A549 (cell line): Measurements from ENCODE around the gene GALP. TPM values are rescaled to one million over a fixed set of nuclear protein-coding genes. Genes with fewer than 3 reads are reported as not detected.
A peak's percentile ranks its signal among the peaks of the same experiment; 100 is the strongest.
"Not testable (repeated sequence)": the region's sequence is repeated elsewhere in the genome, so short reads cannot be mapped to it uniquely, and the experiment has no call there.

Source experiments
- ATAC-seq, 2 experiments: fragments of 200-7000 bp in 1 of 2; fragments of >200 bp in 1 of 2; cut with Nextera tagmentation in 1 of 2; cut with Tn5 transposase in 1 of 2; 3 replicates each; pipeline versions ENCODE4 v1.8.0 to v1.9.1; 2018 to 2020; ENCODE audit warnings: mild to moderate bottlenecking in 1 of 2, moderate library complexity in 1 of 2
- CTCF ChIA-PET: fragments of 300-600 bp; sonication (Branson Sonifier 250); formaldehyde crosslinking; extraction: SDS; loops from one replicate; lab custom pipeline; 2021; ENCODE audit warnings: antibody characterized with exemption, inconsistent platforms; lab: Yijun Ruan, JAX
- POLR2A ChIA-PET: fragments of 350-600 bp; formaldehyde crosslinking; extraction: SDS; loops from one replicate; lab custom pipeline; 2021; ENCODE audit warnings: antibody characterized with exemption, inconsistent platforms; lab: Yijun Ruan, JAX
- DNase-seq, 2 experiments: peaks; one replicate each; pipeline versions ENCODE4 v3.0.0 to v3.0.0-alpha.2; 2011 to 2016; ENCODE audit warnings: low read depth in 1 of 2, low spot score in 1 of 2
- FAIRE-seq: peaks from 2 replicates; lab custom pipeline; 2011; peaks lifted over from hg19 to GRCh38; lab: Jason Lieb, UNC
- H3K27ac ChIP-seq, 2 experiments: fragments of >200 bp; sonication (Bioruptor Twin); formaldehyde crosslinking; 3 replicates each; pipeline ENCODE4 v1.5.1; 2016 to 2017
- H3K4me1 ChIP-seq: fragments of >200 bp; sonication (Bioruptor Twin); formaldehyde crosslinking; 3 replicates; pipeline ENCODE4 v1.6.1; 2016
- H3K4me2 ChIP-seq: fragments of >200 bp; sonication (Bioruptor Twin); formaldehyde crosslinking; 3 replicates; pipeline ENCODE4 v1.6.1; 2016
- H3K4me3 ChIP-seq: fragments of >200 bp; sonication (Bioruptor Twin); formaldehyde crosslinking; 3 replicates; pipeline ENCODE4 v1.5.1; 2016
- H3K9me3 ChIP-seq: fragments of >200 bp; sonication (Bioruptor Twin); formaldehyde crosslinking; 3 replicates; pipeline ENCODE4 v1.6.1; 2016
- BCL3 ChIP-seq: fragments of >200 bp; sonication (Bioruptor Twin); formaldehyde crosslinking; IDR thresholded peaks from 3 replicates; pipeline ENCODE4 v1.6.1; 2016
- CHD4 ChIP-seq: fragments of 200-600 bp; sonication (generic); IDR thresholded peaks from 2 replicates; pipeline ENCODE4 v1.6.1; 2016; ENCODE audit warnings: antibody characterized with exemption, mild to moderate bottlenecking, borderline replicate concordance
- ELK1 ChIP-seq: fragments of 150-350 bp; IDR thresholded peaks from 2 replicates; pipeline ENCODE4 v1.6.1; 2014; ENCODE audit warnings: low read depth, mild to moderate bottlenecking, low read length
- HDAC2 ChIP-seq: fragments of 200-600 bp; sonication (generic); IDR thresholded peaks from 2 replicates; pipeline ENCODE4 v1.6.1; 2016
- KDM1A ChIP-seq: fragments of 200-600 bp; sonication (generic); IDR thresholded peaks from 2 replicates; pipeline ENCODE4 v1.6.1; 2016; ENCODE audit warnings: low read depth, mild to moderate bottlenecking
- NPAS2 ChIP-seq: fragments of 250-450 bp; sonication (Bioruptor Pico); IDR thresholded peaks from 2 replicates; pipeline ENCODE4 v1.8.0; 2022; ENCODE audit warnings: mild to moderate bottlenecking, moderate library complexity, borderline replicate concordance
- RAD21 ChIP-seq, 2 experiments: fragments of >200 bp in 1 of 2; sonication (Bioruptor Twin) in 1 of 2; formaldehyde crosslinking in 1 of 2; IDR thresholded peaks in 1 of 2; conservative IDR thresholded peaks in 1 of 2; 2 replicates in 1 of 2; 3 replicates in 1 of 2; pipeline ENCODE4 v1.6.1; 2012 to 2018; ENCODE audit warnings: inconsistent platforms in 1 of 2
- RARB ChIP-seq: fragments of 250-450 bp; sonication (Bioruptor Pico); IDR thresholded peaks from 2 replicates; pipeline ENCODE4 v1.8.0; 2021; ENCODE audit warnings: mild to moderate bottlenecking, moderate library complexity
- WGBS: methylation state at CpG from one replicate; pipeline ENCODE4 v1.1.6; 2017; ENCODE audit errors: missing lambda C conversion rate; 5-methylcytosine and 5-hydroxymethylcytosine counted together
- polyA plus RNA-seq, 4 experiments: library from polyadenylated mRNA; depleted of rRNA in 3 of 4; stranded (reverse); fragments of >200 nt; fragmentation: RNase III in 1 of 4; extraction: RNeasy Plus Mini Kit Qiagen cat#74134 plus additional on column Dnase treatment in 1 of 4; gene quantifications; 2 replicates in 3 of 4; 3 replicates in 1 of 4; pipeline ENCODE4 v1.2.3, GENCODE V29; 2011 to 2017

Gene GALP
- polyA plus RNA-seq, 2 of the 4 experiments (the other 2 are of a cell fraction), result not detected

- TF ChIP-seq BCL3, result no peak
These were observed 23.9 kb downstream of the GALP start (continued) for GRCh38 chr19:56199687-56200086.

GRCh38 chr19:56201973-56202372 lies 26.2 kb downstream of the GALP start, which contains the start of gene ZSCAN5C:
TSS of gene ZSCAN5C (plus strand) at chr19:56202273. CDS start at chr19:56205914, 3,641 bp downstream.
- no peak for TF ChIP-seq RAD21 (conservative IDR thresholded peaks at IDR 0.05 in 1 of 2, IDR thresholded peaks at IDR 0.05 in 1 of 2)
- no peak for TF ChIP-seq CHD4
- TF ChIP-seq KDM1A, result no peak
- TF ChIP-seq HDAC2, result no peak
- TF ChIP-seq RARB, result no peak
- TF ChIP-seq, all 56 proteins: peak for 0

GRCh38 chr19:56207581-56207980 lies 31.8 kb downstream of the GALP start:
- WGBS, result 5% methylated on average over 5 of the region's 5 CpGs
- H3K4me1 ChIP-seq, H3K27ac ChIP-seq, H3K9me3 ChIP-seq, DNase-seq, FAIRE-seq, H3K4me2 ChIP-seq, CTCF ChIA-PET, ATAC-seq, H3K4me3 ChIP-seq, POLR2A ChIA-PET: not testable (repeated sequence)

More at GRCh38 chr19:56201973-56202372, 26.2 kb downstream of the GALP start, which contains the start of gene ZSCAN5C:
- WGBS, result under 1% methylated on average over 3 of the region's 3 CpGs
- ATAC-seq (no peak), DNase-seq (no peak), FAIRE-seq (no peak)
- CTCF ChIA-PET, result no interaction called here
- H3K4me1 ChIP-seq, result no peaks in the 10 kb centered on the region
- no peak within 1 kb of the TSS for H3K4me3 ChIP-seq
- no peak within 1 kb of the TSS for H3K27ac ChIP-seq
- POLR2A ChIA-PET, result no interaction called here
- H3K4me2 ChIP-seq, result no peak within 1 kb of the TSS
- H3K9me3 ChIP-seq, result peaks cover 6% of the 10 kb centered on the region; the same call in 1 of the 3 replicates

- FAIRE-seq (no peak), ATAC-seq (no peak), DNase-seq (no peak)
- Histone ChIP-seq H3K9me3 (peaks cover 7% of the 10 kb centered on the region; the same call in 1 of the 3 replicates), H3K4me3 (no peak overlapping the region), H3K27ac (no peak overlapping the region), H3K4me2 (no peak overlapping the region), H3K4me1 (no peaks in the 10 kb centered on the region)
- TF ChIP-seq NPAS2 (CRISPR knock-in tag), result no peak
- CTCF ChIA-PET, result no interaction called here
- 57% methylated on average over 12 of the region's 12 CpGs for WGBS
- POLR2A ChIA-PET, result no interaction called here
These were observed 33.3 kb downstream of the GALP start for GRCh38 chr19:56209091-56209490.

GRCh38 chr19:56210036-56210435 lies 34.2 kb downstream of the GALP start:
- H3K27ac ChIP-seq, FAIRE-seq, POLR2A ChIA-PET, CTCF ChIA-PET, H3K4me2 ChIP-seq, H3K4me1 ChIP-seq, H3K9me3 ChIP-seq, ATAC-seq, H3K4me3 ChIP-seq, DNase-seq: not testable (repeated sequence)
- WGBS, result 41% methylated on average over 9 of the region's 9 CpGs

- TF ChIP-seq ELK1, result no peak
- H3K4me3 ChIP-seq, result no peak overlapping the region
- ATAC-seq (peak in 1 of 2 experiments; percentile 63; a peak in 3 of 6 replicates), FAIRE-seq (no peak), DNase-seq (no peak)
- ChIA-PET POLR2A (no interaction called here), CTCF (interaction anchor here (0.6 to 1.2 kb wide), 2 partner anchors 41 to 225 kb away, joined by 3 read pairs; no protein-coding TSS in a partner anchor)
- H3K4me2 ChIP-seq, result no peak overlapping the region
- H3K9me3 ChIP-seq, result peaks cover 10% of the 10 kb centered on the region; the same call in 2 of the 3 replicates
- no peaks in the 10 kb centered on the region for H3K4me1 ChIP-seq
- WGBS, result 6% methylated on average over 4 of the region's 4 CpGs
- no peak overlapping the region for H3K27ac ChIP-seq
These were observed 35.9 kb downstream of the GALP start for GRCh38 chr19:56211718-56212117.
